ENCODE measurements around the gene TAF10.

Gene TAF10

DNA sequence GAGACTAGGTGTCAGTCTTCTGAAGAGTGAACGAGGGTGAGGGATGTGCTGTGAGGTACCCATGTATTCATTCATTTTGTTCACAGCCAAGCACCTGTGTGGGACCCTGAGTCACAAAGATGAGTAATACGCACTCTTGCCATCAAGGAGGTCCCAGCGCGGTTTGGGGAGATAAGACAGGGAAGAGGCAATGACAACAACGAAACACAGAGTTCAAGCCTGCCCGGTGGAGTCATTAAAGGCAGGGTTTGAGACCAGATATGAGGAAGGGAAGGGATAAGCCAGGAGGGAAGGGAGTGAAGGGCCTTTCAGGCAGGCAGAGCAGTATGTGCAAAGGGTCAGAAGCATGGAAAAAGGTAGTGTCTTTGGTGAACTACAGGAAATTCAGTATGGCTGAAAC is 39.0 kb upstream of the TAF10 start:
- no peak for TF ChIP-seq CTCF (IDR thresholded peaks at IDR 0.05; ENCODE audit: low read depth, low read length, missing control alignments)
- no peak for DNase-seq (ENCODE audit: low read depth)
- no peak overlapping the region for H3K4me3 ChIP-seq (ENCODE audit: low read depth, low read length)

- no peak for TF ChIP-seq CTCF (IDR thresholded peaks at IDR 0.05; ENCODE audit: low read depth, low read length, missing control alignments)
- no peak for DNase-seq (ENCODE audit: low read depth)
- H3K4me3 ChIP-seq (ENCODE audit: low read depth, low read length): no peak overlapping the region
Measured at GRCh38 chr11:6650104-6650503, 38.1 kb upstream of the TAF10 start.

- DNase-seq (ENCODE audit: low read depth): no peak
- TF ChIP-seq CTCF (IDR thresholded peaks at IDR 0.05; ENCODE audit: low read depth, low read length, missing control alignments): no peak
- H3K4me3 ChIP-seq (ENCODE audit: low read depth, low read length): no peak overlapping the region
Measured at GRCh38 chr11:6648501-6648900, 36.5 kb upstream of the TAF10 start.

- H3K4me3 ChIP-seq (ENCODE audit: low read depth, low read length): no peak overlapping the region
- TF ChIP-seq CTCF (IDR thresholded peaks at IDR 0.05; ENCODE audit: low read depth, low read length, missing control alignments): no peak
- DNase-seq (ENCODE audit: low read depth): no peak
Measured at GRCh38 chr11:6647836-6648235, 35.8 kb upstream of the TAF10 start.

- no peak for TF ChIP-seq CTCF (IDR thresholded peaks at IDR 0.05; ENCODE audit: low read depth, low read length, missing control alignments)
- DNase-seq (ENCODE audit: low read depth): peak; percentile 46
- no peak overlapping the region for H3K4me3 ChIP-seq (ENCODE audit: low read depth, low read length)
Measured at GRCh38 chr11:6646918-6647679, 35.1 kb upstream of the TAF10 start.

DNA sequence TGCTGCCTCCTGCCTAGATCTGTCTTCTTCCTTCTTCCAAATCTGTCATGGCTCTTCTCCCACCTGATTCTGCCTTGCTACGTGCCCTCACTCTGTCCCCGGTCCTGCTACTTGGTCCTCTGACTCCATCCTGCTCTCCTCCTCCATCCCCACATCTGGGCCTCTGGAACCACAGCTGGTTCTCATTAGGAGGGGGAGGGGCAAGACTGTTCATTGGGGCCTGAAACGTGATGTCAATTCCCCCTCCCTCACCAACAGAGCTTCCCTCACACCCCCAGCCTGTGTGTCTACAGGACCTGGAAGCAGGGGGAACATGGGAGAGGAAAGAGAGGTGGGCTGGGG is 34.5 kb upstream of the TAF10 start:
- no peak for TF ChIP-seq CTCF (IDR thresholded peaks at IDR 0.05; ENCODE audit: low read depth, low read length, missing control alignments)
- H3K4me3 ChIP-seq (ENCODE audit: low read depth, low read length): no peak overlapping the region
- DNase-seq (ENCODE audit: low read depth): no peak

DNA sequence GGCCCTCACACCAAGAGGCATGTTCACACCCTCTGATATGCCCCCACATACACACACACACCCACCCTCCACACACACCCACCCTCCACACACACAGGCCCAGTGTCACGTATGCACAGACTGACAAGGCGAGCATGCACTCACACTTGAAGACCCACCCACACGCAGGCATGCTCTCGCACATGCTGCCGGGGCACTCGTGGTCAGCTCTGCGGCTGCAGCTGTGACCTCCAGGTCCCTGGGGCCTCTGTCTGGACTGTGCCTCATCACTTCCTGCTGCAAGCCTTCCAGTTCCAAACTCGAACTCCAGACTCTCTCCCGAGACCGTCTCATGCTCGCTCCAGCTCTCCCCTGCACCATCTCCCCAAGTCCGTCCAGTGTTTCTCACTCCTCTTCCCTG is 34.1 kb upstream of the TAF10 start:
- no peak overlapping the region for H3K4me3 ChIP-seq (ENCODE audit: low read depth, low read length)
- DNase-seq (ENCODE audit: low read depth): no peak
- TF ChIP-seq CTCF (IDR thresholded peaks at IDR 0.05; ENCODE audit: low read depth, low read length, missing control alignments): no peak
